ENCODE data around the gene AKT2. TPM values are rescaled to one million over a fixed set of nuclear protein-coding genes. Genes with fewer than 3 reads are reported as not detected.

AKT2 gene
- total and polyA plus RNA-seq, 2 of the 8 experiments (the other 6 are each of a cell fraction or from before 2014, with no cell fraction given) = 151 to 183 TPM

DNA sequence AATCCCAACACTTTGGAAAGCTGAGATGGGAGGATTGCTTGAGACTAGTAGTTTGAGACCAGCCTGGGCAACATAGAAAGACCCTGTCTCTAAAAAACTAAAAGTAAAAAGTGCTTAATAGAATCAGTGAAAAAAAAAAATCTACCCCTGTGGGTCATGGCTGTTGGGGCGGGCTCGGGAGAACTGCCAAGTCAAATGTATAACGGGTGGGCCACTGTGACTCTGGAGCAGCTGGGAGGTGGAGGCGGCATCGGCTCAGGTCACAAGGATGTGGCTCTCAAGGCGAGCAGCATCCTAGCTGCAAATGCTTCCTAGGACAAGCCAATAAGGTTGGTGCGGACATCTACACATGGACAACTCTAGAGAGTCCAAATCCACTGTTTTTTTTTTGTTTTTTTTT lies 32.2 kb upstream of the AKT2 start:
- H3K23me2 ChIP-seq (ENCODE audit: low read depth, low read length) = no peaks in the 10 kb centered on the region
- no peak overlapping the region for H3K9ac ChIP-seq (replicated peaks in 1 of 4; ENCODE audit: extremely low read depth in 1 of 4, low read depth in 3 of 4, low read length in 3 of 4)
- H3K56ac ChIP-seq (replicated peaks; ENCODE audit: insufficient read length, low read depth, low read length) = no peak overlapping the region
- H2BK15ac ChIP-seq (ENCODE audit: low read length) = no peak overlapping the region
- H3K4me1 ChIP-seq (replicated peaks in 1 of 4; ENCODE audit: control insufficient read depth in 3 of 4, insufficient read depth in 4 of 4, low read length in 3 of 4) = no peaks in the 10 kb centered on the region
- no peak overlapping the region for H2BK5ac ChIP-seq (ENCODE audit: low read depth, low read length)
- H3K36me3 ChIP-seq (ENCODE audit: control insufficient read depth in 2 of 4, insufficient read depth in 4 of 4, low read length in 3 of 4) = peaks cover 6 to 11% (median 9%) of the 10 kb centered on the region in 4 experiments; a peak in 6 of 8 replicates
- FAIRE-seq (no peak), DNase-seq (ENCODE audit: low read depth in 1 of 2, low spot score in 2 of 2) (no peak)
- no peak overlapping the region for H2AFZ ChIP-seq (ENCODE audit: low read length)
- no peak overlapping the region for H4K8ac ChIP-seq (ENCODE audit: extremely low read depth, insufficient read depth, low read length)
- H3K27me3 ChIP-seq (replicated peaks in 1 of 4; ENCODE audit: control insufficient read depth in 3 of 4, extremely low read depth in 1 of 4, insufficient read depth in 3 of 4, low read length in 3 of 4) = no peaks in the 10 kb centered on the region
- H2AK5ac ChIP-seq (ENCODE audit: low read depth, low read length) = no peak overlapping the region
- H3K23ac ChIP-seq (ENCODE audit: insufficient read length) = no peak overlapping the region
- no peaks in the 10 kb centered on the region for H3K79me2 ChIP-seq (ENCODE audit: control insufficient read depth in 1 of 2, insufficient read depth in 2 of 2, low read length in 2 of 2)
- H4K5ac ChIP-seq (ENCODE audit: insufficient read length, low read depth, low read length) = no peak overlapping the region
- POLR2A ChIA-PET (ENCODE audit: partially characterized antibody) = interaction anchor here (0.6 to 1.2 kb wide), 2 partner anchors 32 to 224 kb away, joined by 3 read pairs; no protein-coding TSS in a partner anchor
- no peak overlapping the region for H3K4me3 ChIP-seq (ENCODE audit: extremely low read depth in 1 of 4, insufficient read depth in 2 of 4, low read depth in 3 of 4, low read length in 4 of 4)
- CTCF ChIA-PET (ENCODE audit: partially characterized antibody) = interaction anchor here (1.1 to 2.0 kb wide), 3 partner anchors 12 to 184 kb away, joined by 3 to 7 read pairs (median 4); no protein-coding TSS in a partner anchor
- H4K20me1 ChIP-seq (replicated peaks in 1 of 2; ENCODE audit: control insufficient read depth in 1 of 2, insufficient read depth in 2 of 2, low read length in 2 of 2) = no peaks in the 10 kb centered on the region
- H2BK20ac ChIP-seq (ENCODE audit: low read length) = no peak overlapping the region
- H3K27ac ChIP-seq (ENCODE audit: low read depth, low read length) = no peak overlapping the region
- no peak overlapping the region for H2BK120ac ChIP-seq (replicated peaks; ENCODE audit: low read depth, low read length)
- no peak overlapping the region for H3K18ac ChIP-seq (ENCODE audit: extremely low read depth, low read length)
- H3K4me2 ChIP-seq (ENCODE audit: insufficient read depth in 1 of 2, low read depth in 2 of 2, low read length in 2 of 2) = no peak overlapping the region
- no peak overlapping the region for H4K91ac ChIP-seq (replicated peaks; ENCODE audit: insufficient read length, low read length)
- 86% methylated on average over 7 of the region's 7 CpGs; no CpG with 5 or more reads in 1 of the 2 experiments for WGBS, 2 experiments (ENCODE audit: extremely low coverage in 1 of 2, insufficient coverage in 1 of 2, insufficient read length in 1 of 2, insufficient replicate concordance in 2 of 2, low coverage in 1 of 2, low lambda C conversion rate in 2 of 2, missing lambda C conversion rate in 1 of 2)
- no peak overlapping the region for H3K14ac ChIP-seq (ENCODE audit: insufficient read length)
- H3K79me1 ChIP-seq (ENCODE audit: low read depth, low read length) = no peaks in the 10 kb centered on the region
- H3K4ac ChIP-seq (replicated peaks; ENCODE audit: insufficient read length, low read depth, low read length) = no peak overlapping the region
- no peaks in the 10 kb centered on the region for H3K9me3 ChIP-seq (ENCODE audit: insufficient read depth in 2 of 2, low read depth in 1 of 2, low read length in 1 of 2)
- H2BK12ac ChIP-seq (ENCODE audit: low read depth, low read length) = no peak overlapping the region
- no peak for TF ChIP-seq TAF7 (optimal IDR thresholded peaks at IDR 0.05; ENCODE audit: borderline replicate concordance, low read depth, low read length)
- no peak for TF ChIP-seq MAX (IDR thresholded peaks at IDR 0.05)
- TF ChIP-seq CBX5 (IDR thresholded peaks at IDR 0.05; ENCODE audit: low read depth, low read length) = no peak
- no peak for TF ChIP-seq SP2 (IDR thresholded peaks at IDR 0.05; ENCODE audit: low read length)
- TF ChIP-seq, protein P1, sequence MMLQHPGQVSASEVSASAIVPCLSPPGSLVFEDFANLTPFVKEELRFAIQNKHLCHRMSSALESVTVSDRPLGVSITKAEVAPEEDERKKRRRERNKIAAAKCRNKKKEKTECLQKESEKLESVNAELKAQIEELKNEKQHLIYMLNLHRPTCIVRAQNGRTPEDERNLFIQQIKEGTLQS (IDR thresholded peaks at IDR 0.05; ENCODE audit: insufficient read depth, low read depth, low read length) = no peak
- TF ChIP-seq, protein P2, sequence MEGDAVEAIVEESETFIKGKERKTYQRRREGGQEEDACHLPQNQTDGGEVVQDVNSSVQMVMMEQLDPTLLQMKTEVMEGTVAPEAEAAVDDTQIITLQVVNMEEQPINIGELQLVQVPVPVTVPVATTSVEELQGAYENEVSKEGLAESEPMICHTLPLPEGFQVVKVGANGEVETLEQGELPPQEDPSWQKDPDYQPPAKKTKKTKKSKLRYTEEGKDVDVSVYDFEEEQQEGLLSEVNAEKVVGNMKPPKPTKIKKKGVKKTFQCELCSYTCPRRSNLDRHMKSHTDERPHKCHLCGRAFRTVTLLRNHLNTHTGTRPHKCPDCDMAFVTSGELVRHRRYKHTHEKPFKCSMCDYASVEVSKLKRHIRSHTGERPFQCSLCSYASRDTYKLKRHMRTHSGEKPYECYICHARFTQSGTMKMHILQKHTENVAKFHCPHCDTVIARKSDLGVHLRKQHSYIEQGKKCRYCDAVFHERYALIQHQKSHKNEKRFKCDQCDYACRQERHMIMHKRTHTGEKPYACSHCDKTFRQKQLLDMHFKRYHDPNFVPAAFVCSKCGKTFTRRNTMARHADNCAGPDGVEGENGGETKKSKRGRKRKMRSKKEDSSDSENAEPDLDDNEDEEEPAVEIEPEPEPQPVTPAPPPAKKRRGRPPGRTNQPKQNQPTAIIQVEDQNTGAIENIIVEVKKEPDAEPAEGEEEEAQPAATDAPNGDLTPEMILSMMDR (IDR thresholded peaks at IDR 0.05; ENCODE audit: control extremely low read depth in 1 of 3, insufficient read depth in 1 of 3, low read depth in 1 of 3, low read length in 3 of 3) = no peak
- TF ChIP-seq TCF12 (IDR thresholded peaks at IDR 0.05; ENCODE audit: low read depth, low read length) = no peak
- TF ChIP-seq NANOG (IDR thresholded peaks at IDR 0.05; ENCODE audit: insufficient read depth, low read depth, low read length, poor library complexity, severe bottlenecking) = no peak
- no peak for TF ChIP-seq KDM1A (IDR thresholded peaks at IDR 0.05; ENCODE audit: borderline replicate concordance, low read length)
- no peak for TF ChIP-seq CBX8 (IDR thresholded peaks at IDR 0.05; ENCODE audit: borderline replicate concordance, low read depth, low read length)
- no peak for TF ChIP-seq CHD1 (IDR thresholded peaks at IDR 0.05; ENCODE audit: low read depth, low read length)

All from H1 (cell line).